ENCODE results near the gene SLC27A1. TPM values are rescaled to one million over a fixed set of nuclear protein-coding genes. Genes with fewer than 3 reads are reported as not detected.

SLC27A1 gene
- total RNA-seq, 4 donors from 2014 or later: 25.3 to 53.4 (median 39.5) TPM

- 54% methylated on average over 10 of the region's 17 CpGs for WGBS
- no peak overlapping the region for H3K4me3 ChIP-seq
- peaks cover 5% of the 10 kb centered on the region for H3K4me1 ChIP-seq
- no peaks in the 10 kb centered on the region for H3K36me3 ChIP-seq
- DNase-seq (ENCODE audit: low spot score in 2 of 2): no peak
- H3K27me3 ChIP-seq: no peaks in the 10 kb centered on the region
- TF ChIP-seq POLR2AphosphoS5 (IDR thresholded peaks at IDR 0.05): no peak
- TF ChIP-seq, protein P1, sequence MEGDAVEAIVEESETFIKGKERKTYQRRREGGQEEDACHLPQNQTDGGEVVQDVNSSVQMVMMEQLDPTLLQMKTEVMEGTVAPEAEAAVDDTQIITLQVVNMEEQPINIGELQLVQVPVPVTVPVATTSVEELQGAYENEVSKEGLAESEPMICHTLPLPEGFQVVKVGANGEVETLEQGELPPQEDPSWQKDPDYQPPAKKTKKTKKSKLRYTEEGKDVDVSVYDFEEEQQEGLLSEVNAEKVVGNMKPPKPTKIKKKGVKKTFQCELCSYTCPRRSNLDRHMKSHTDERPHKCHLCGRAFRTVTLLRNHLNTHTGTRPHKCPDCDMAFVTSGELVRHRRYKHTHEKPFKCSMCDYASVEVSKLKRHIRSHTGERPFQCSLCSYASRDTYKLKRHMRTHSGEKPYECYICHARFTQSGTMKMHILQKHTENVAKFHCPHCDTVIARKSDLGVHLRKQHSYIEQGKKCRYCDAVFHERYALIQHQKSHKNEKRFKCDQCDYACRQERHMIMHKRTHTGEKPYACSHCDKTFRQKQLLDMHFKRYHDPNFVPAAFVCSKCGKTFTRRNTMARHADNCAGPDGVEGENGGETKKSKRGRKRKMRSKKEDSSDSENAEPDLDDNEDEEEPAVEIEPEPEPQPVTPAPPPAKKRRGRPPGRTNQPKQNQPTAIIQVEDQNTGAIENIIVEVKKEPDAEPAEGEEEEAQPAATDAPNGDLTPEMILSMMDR (IDR thresholded peaks at IDR 0.05): no peak
- TF ChIP-seq EP300 (IDR thresholded peaks at IDR 0.05): no peak
- no peak for TF ChIP-seq POLR2A (IDR thresholded peaks at IDR 0.05)
- no peaks in the 10 kb centered on the region for H3K9me3 ChIP-seq
- H3K27ac ChIP-seq: no peak overlapping the region
These were observed 40.6 kb upstream of the SLC27A1 start for GRCh38 chr19:17429641-17430113.

- Histone ChIP-seq H3K36me3 (no peaks in the 10 kb centered on the region), H3K9me3 (no peaks in the 10 kb centered on the region), H3K4me1 (peaks cover 5% of the 10 kb centered on the region), H3K27me3 (no peaks in the 10 kb centered on the region), H3K27ac (no peak overlapping the region), H3K4me3 (no peak overlapping the region)
- TF ChIP-seq EP300 (IDR thresholded peaks at IDR 0.05): no peak
- TF ChIP-seq, protein P1 (IDR thresholded peaks at IDR 0.05): no peak
- no peak for TF ChIP-seq POLR2A (IDR thresholded peaks at IDR 0.05)
- TF ChIP-seq POLR2AphosphoS5 (IDR thresholded peaks at IDR 0.05): no peak
- DNase-seq (ENCODE audit: low spot score in 2 of 2): no peak
- WGBS: 89% methylated on average over 7 of the region's 7 CpGs
These were observed 38.9 kb upstream of the SLC27A1 start for GRCh38 chr19:17431417-17431816.

- Histone ChIP-seq H3K27ac (no peak overlapping the region), H3K27me3 (no peaks in the 10 kb centered on the region), H3K9me3 (no peaks in the 10 kb centered on the region), H3K4me1 (no peaks in the 10 kb centered on the region), H3K36me3 (no peaks in the 10 kb centered on the region), H3K4me3 (no peak overlapping the region)
- DNase-seq (ENCODE audit: low spot score in 2 of 2): no peak
- TF ChIP-seq, protein P1 (IDR thresholded peaks at IDR 0.05): no peak
- TF ChIP-seq POLR2A (IDR thresholded peaks at IDR 0.05): no peak
- TF ChIP-seq EP300 (IDR thresholded peaks at IDR 0.05): no peak
- TF ChIP-seq POLR2AphosphoS5 (IDR thresholded peaks at IDR 0.05): no peak
- WGBS: 84% methylated on average over 7 of the region's 7 CpGs
These were observed 35.1 kb upstream of the SLC27A1 start for GRCh38 chr19:17435218-17435617.

DNA sequence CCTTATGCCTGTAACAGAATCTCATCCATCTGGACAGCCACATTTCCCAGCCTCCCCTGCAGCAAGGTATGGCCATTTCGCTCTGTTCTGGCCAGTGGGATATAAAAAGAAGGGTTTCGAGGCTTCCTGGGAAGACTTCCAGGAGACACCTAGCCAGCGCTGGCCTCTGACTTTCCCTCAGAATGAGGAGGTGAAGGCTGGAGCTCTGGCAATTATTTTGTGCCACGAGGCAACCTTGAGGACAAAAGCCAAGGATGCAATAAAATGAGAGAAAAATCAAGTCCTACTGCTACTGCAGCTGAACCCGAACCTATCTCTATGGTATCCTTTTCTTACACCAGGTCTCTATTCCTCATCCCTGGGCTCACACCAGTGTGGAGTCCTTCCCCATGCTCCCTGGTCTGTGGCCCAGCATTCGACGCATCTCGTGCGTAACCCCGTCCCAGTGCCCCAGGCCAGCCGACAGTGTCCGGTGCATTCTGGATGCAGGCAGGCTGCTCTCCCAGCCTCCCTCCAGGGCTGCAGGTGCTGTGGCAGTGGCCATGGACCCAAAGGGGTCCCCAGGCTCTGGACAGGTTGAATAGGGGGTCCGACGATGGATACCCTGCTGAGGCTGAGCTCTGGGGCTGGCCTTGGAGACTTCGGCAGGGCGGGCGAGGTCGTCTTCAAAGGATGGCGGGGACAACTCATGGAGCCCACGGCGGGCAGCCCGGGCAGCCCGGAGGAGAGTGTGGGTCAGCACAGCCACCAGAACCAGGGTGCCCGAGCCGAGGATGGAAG, 34.0 kb upstream of the SLC27A1 start:
- H3K27ac ChIP-seq: no peak overlapping the region
- H3K4me3 ChIP-seq: no peak overlapping the region
- no peaks in the 10 kb centered on the region for H3K36me3 ChIP-seq
- DNase-seq (ENCODE audit: low spot score in 2 of 2): no peak
- TF ChIP-seq POLR2AphosphoS5 (IDR thresholded peaks at IDR 0.05): no peak
- no peak for TF ChIP-seq EP300 (IDR thresholded peaks at IDR 0.05)
- TF ChIP-seq, protein P1 (IDR thresholded peaks at IDR 0.05): no peak
- no peak for TF ChIP-seq POLR2A (IDR thresholded peaks at IDR 0.05)
- H3K4me1 ChIP-seq: no peaks in the 10 kb centered on the region
- H3K27me3 ChIP-seq: no peaks in the 10 kb centered on the region
- H3K9me3 ChIP-seq: no peaks in the 10 kb centered on the region
- WGBS: 96% methylated on average over 24 of the region's 25 CpGs

GRCh38 chr19:17436874-17437267, 33.5 kb upstream of the SLC27A1 start:
- H3K27me3 ChIP-seq: no peaks in the 10 kb centered on the region
- no peak for DNase-seq (ENCODE audit: low spot score in 2 of 2)
- TF ChIP-seq POLR2AphosphoS5 (IDR thresholded peaks at IDR 0.05) (no peak), POLR2A (IDR thresholded peaks at IDR 0.05) (no peak), EP300 (IDR thresholded peaks at IDR 0.05) (no peak)
- TF ChIP-seq, protein P1 (IDR thresholded peaks at IDR 0.05): no peak
- H3K27ac ChIP-seq: no peak overlapping the region
- H3K4me1 ChIP-seq: no peaks in the 10 kb centered on the region
- no peaks in the 10 kb centered on the region for H3K36me3 ChIP-seq
- H3K4me3 ChIP-seq: no peak overlapping the region
- WGBS: 86% methylated on average over 5 of the region's 7 CpGs
- no peaks in the 10 kb centered on the region for H3K9me3 ChIP-seq

Measured in suprapubic skin (tissue), 4 donors.